ENCODE data around the gene DERA. TPM values are rescaled to one million over a fixed set of nuclear protein-coding genes. Genes with fewer than 3 reads are reported as not detected.

Gene DERA
- total and polyA plus RNA-seq, 2 of the 8 experiments (the other 6 are each of a cell fraction or from before 2014, with no cell fraction given), result 13.1 to 17.1 TPM

DNA sequence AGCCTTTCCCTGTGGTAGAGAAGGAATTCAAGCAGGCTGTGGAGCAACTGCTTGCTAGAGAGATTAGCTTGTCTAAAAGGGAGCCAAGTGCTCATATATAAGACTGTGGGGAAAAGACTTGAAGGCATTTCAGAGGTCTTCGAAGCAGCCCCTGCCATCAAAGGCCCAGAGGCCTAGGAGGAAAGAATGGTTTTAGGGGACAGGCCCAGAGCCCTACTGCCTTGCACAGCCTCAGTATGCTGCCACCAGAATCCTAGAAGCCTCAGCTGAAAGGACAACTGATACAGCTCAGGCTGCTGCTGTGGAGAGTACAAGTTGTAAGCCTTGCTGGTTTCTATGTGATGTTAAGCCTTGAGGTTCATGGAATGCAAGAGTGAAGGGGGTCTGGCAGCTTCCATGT lies 109.9 kb downstream of the DERA start:
- Histone ChIP-seq H3K18ac (ENCODE audit: extremely low read depth, low read length) (no peak overlapping the region), H3K79me1 (ENCODE audit: low read depth, low read length) (no peaks in the 10 kb centered on the region), H3K36me3 (ENCODE audit: control insufficient read depth in 2 of 4, insufficient read depth in 4 of 4, low read length in 3 of 4) (peaks cover 0 to 11% (median 0%) of the 10 kb centered on the region in 4 experiments; a peak in 3 of 8 replicates), H2BK20ac (ENCODE audit: low read length) (no peak overlapping the region), H3K14ac (ENCODE audit: insufficient read length) (no peak overlapping the region), H2BK12ac (ENCODE audit: low read depth, low read length) (no peak overlapping the region), H3K4me3 (ENCODE audit: extremely low read depth in 1 of 4, insufficient read depth in 2 of 4, low read depth in 3 of 4, low read length in 4 of 4) (no peak overlapping the region), H2AK5ac (ENCODE audit: low read depth, low read length) (no peak overlapping the region), H3K9me3 (ENCODE audit: insufficient read depth in 2 of 2, low read depth in 1 of 2, low read length in 1 of 2) (peaks cover 14 to 15% of the 10 kb centered on the region in 2 experiments), H4K20me1 (replicated peaks in 1 of 2; ENCODE audit: control insufficient read depth in 1 of 2, insufficient read depth in 2 of 2, low read length in 2 of 2) (no peaks in the 10 kb centered on the region), H4K5ac (ENCODE audit: insufficient read length, low read depth, low read length) (no peak overlapping the region), H3K27ac (ENCODE audit: low read depth, low read length) (no peak overlapping the region), H3K4me2 (ENCODE audit: insufficient read depth in 1 of 2, low read depth in 2 of 2, low read length in 2 of 2) (no peak overlapping the region), H3K4me1 (replicated peaks in 1 of 4; ENCODE audit: control insufficient read depth in 3 of 4, insufficient read depth in 4 of 4, low read length in 3 of 4) (no peaks in the 10 kb centered on the region), H3K56ac (replicated peaks; ENCODE audit: insufficient read length, low read depth, low read length) (no peak overlapping the region), H2BK5ac (ENCODE audit: low read depth, low read length) (no peak overlapping the region), H3K4ac (replicated peaks; ENCODE audit: insufficient read length, low read depth, low read length) (no peak overlapping the region), H3K9ac (replicated peaks in 1 of 4; ENCODE audit: extremely low read depth in 1 of 4, low read depth in 3 of 4, low read length in 3 of 4) (no peak overlapping the region), H2BK15ac (ENCODE audit: low read length) (no peak overlapping the region), H3K23me2 (ENCODE audit: low read depth, low read length) (no peaks in the 10 kb centered on the region), H3K27me3 (replicated peaks in 1 of 4; ENCODE audit: control insufficient read depth in 3 of 4, extremely low read depth in 1 of 4, insufficient read depth in 3 of 4, low read length in 3 of 4) (no peaks in the 10 kb centered on the region), H3K79me2 (ENCODE audit: control insufficient read depth in 1 of 2, insufficient read depth in 2 of 2, low read length in 2 of 2) (no peaks in the 10 kb centered on the region), H2BK120ac (replicated peaks; ENCODE audit: low read depth, low read length) (no peak overlapping the region), H3K23ac (ENCODE audit: insufficient read length) (no peak overlapping the region), H4K8ac (ENCODE audit: extremely low read depth, insufficient read depth, low read length) (no peak overlapping the region), H4K91ac (replicated peaks; ENCODE audit: insufficient read length, low read length) (no peak overlapping the region), H2AFZ (ENCODE audit: low read length) (no peak overlapping the region)
- DNase-seq (ENCODE audit: low read depth in 1 of 2, low spot score in 2 of 2), result no peak
- CTCF ChIA-PET (ENCODE audit: partially characterized antibody), result no interaction called here
- WGBS, 2 experiments (ENCODE audit: extremely low coverage in 1 of 2, insufficient coverage in 1 of 2, insufficient read length in 1 of 2, insufficient replicate concordance in 2 of 2, low coverage in 1 of 2, low lambda C conversion rate in 2 of 2, missing lambda C conversion rate in 1 of 2), result 100% methylated on average over 1 of the region's 1 CpG; no CpG with 5 or more reads in 1 of the 2 experiments
- POLR2A ChIA-PET (ENCODE audit: partially characterized antibody), result no interaction called here
- TF ChIP-seq NANOG (IDR thresholded peaks at IDR 0.05; ENCODE audit: insufficient read depth, low read depth, low read length, poor library complexity, severe bottlenecking), result no peak
- no peak for TF ChIP-seq SIN3A (conservative IDR thresholded peaks at IDR 0.05 in 1 of 2, IDR thresholded peaks at IDR 0.05 in 1 of 2; ENCODE audit: low read depth in 1 of 2, low read length in 2 of 2)
- FAIRE-seq, result no peak
